ENCODE measurements around the gene SPRY1.

- TF ChIP-seq POLR2A (IDR thresholded peaks at IDR 0.05; ENCODE audit: low read depth, low read length): no peak
- no peak for TF ChIP-seq PAX5 (IDR thresholded peaks at IDR 0.05; ENCODE audit: insufficient read depth, low read length, severe bottlenecking)
- no peak for TF ChIP-seq POLR2AphosphoS5 (IDR thresholded peaks at IDR 0.05; ENCODE audit: low read depth, low read length)
- no peak for TF ChIP-seq TAF1 (IDR thresholded peaks at IDR 0.05; ENCODE audit: low read depth, low read length)
Measured at GRCh38 chr4:123405267-123405865, 8.8 kb downstream of the SPRY1 start.
